D721Med (cell line): Measurements from ENCODE around the gene CCER1.

Experiments
- DNase-seq: peaks from one replicate; pipeline ENCODE4 v3.0.0; 2011; ENCODE audit warnings: low spot score; ENCODE audit not compliant: insufficient read length
- FAIRE-seq: peaks from 2 replicates; lab custom pipeline; 2011; peaks lifted over from hg19 to GRCh38; lab: Jason Lieb, UNC
- TF ChIP-seq, protein P1 (sequence below): IDR thresholded peaks from 2 replicates; pipeline ENCODE4 v1.5.1; 2012; ENCODE audit warnings: mild to moderate bottlenecking, control low read depth; ENCODE audit not compliant: insufficient read depth; ENCODE audit errors: missing control alignments

CCER1 gene, protein sequence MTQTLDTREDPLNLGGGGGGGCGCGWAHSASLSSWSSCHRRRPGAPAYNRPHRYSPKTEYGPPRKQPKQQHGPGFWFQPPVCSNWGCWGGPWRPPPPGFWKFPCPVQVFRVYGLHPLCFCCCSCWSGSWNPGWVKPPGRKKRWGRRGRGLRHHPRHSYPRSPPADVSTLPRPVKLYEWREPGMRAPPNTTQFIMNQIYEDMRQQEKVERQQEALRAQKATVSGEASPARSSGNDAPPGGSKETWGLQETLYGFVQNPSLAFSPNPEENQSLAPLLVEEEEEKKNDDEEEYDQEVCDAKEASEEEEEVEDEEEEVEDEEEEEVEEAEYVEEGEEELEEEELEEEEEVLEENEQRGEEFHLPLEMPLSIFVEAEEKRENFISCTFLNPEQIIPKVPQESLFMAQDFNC

DNA sequence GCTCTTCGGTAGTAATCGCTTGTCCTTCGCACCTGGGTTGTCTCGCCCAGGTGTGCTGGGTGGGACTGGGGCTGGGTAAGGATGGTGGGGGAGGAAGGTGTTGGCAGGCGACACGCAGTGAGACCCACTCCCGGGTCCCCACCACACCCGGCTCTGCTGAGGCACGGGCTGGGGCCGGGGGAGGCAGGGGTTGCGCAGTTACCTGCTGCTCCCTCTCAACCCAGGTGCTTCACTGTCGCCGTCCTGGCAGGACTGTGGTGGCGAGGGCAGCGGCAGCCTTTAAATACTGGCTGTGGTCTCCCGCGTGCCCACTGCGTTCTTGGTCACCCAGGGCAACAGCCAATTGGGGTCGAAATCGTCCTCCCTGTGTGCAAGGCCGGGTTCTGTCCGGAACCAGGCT lies at the start of gene CCER1:
Gene CCER1 (minus strand): TSS at position 256 of the 400 bp plus-strand sequence. CDS start 434 bp downstream, outside the sequence.
- DNase-seq (no peak), FAIRE-seq (no peak)
- TF ChIP-seq, protein P1, sequence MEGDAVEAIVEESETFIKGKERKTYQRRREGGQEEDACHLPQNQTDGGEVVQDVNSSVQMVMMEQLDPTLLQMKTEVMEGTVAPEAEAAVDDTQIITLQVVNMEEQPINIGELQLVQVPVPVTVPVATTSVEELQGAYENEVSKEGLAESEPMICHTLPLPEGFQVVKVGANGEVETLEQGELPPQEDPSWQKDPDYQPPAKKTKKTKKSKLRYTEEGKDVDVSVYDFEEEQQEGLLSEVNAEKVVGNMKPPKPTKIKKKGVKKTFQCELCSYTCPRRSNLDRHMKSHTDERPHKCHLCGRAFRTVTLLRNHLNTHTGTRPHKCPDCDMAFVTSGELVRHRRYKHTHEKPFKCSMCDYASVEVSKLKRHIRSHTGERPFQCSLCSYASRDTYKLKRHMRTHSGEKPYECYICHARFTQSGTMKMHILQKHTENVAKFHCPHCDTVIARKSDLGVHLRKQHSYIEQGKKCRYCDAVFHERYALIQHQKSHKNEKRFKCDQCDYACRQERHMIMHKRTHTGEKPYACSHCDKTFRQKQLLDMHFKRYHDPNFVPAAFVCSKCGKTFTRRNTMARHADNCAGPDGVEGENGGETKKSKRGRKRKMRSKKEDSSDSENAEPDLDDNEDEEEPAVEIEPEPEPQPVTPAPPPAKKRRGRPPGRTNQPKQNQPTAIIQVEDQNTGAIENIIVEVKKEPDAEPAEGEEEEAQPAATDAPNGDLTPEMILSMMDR, result no peak

DNA sequence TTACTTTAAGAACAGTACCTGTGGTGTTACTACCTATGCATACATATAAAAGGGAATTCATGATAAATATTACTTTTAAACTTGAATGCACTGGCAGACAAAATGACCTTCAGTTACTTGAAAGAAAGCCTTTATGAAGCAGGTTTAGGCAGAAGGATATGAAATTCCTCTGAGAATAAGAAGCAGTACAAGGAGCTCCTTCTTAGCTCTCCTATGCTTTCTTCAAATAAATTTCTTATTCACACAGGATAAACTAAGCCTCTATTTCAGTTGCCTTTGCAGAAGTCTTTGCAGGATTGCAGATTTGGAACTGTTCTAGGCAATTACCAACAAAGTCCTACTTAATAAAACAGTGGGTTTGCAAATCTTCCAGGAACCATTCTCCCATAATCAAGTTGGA lies 48.8 kb upstream of the CCER1 start:
- TF ChIP-seq, protein P1, result no peak
- no peak for DNase-seq
- FAIRE-seq, result no peak

DNA sequence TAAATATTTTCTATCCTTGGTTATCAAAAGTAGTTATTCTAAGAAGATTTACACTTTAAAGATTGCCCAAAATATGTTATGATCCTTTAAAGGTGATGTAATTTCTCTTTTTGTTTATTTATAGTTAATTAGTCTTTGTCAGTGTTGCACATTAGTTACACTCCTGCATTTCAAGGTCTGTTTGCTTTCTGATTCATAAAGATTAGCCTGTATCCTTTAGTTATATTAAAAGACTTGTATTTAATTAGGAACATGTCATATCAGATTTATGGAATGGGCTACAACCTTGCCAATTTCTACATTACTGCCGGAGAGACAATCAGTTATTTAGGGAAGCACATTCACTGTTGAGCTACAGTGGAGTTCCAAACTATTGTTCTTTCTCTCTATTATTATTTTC lies 46.3 kb upstream of the CCER1 start:
- no peak for DNase-seq
- FAIRE-seq, result no peak
- TF ChIP-seq, protein P1, result no peak

DNA sequence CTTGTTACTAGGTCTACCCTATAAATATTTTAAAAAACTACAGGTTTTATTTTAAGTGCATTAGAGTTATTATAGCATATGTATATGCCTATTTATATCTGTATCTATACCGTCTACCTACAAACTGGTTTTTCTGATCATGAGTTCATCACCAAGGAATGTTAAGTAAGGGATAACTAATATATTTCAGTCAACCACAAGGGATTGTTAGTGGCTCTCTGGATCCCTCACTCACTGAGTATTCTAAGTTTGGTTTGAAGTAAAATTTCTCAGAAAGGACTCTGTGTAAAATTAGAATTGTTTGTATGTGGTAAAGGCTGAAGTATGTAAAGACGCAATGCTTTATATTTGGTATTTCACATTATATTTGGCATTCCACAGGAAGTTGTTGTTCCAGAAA lies 45.0 kb upstream of the CCER1 start:
- TF ChIP-seq, protein P1, result no peak
- FAIRE-seq, result no peak
- DNase-seq, result no peak

- no peak for FAIRE-seq
- no peak for DNase-seq
- TF ChIP-seq, protein P1, result no peak
These were observed 44.6 kb upstream of the CCER1 start for GRCh38 chr12:90999527-90999926.

DNA sequence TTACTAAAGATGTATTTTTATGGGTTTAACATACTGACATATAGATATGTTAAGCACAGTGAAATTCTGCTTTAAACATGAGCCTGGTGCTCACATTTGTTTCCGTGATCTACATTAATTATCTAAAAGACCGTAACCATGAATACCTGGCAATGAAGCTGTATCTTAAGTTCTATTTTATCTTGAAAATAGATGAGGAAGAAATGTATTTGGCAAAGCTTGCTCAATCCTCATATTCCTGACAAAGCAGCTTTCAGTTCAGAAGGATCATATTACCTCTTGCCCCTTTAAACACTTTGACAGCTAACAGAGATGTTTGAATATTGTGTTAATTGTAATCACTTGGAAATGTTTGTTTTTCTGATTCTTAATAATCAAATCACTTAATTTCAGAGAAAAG lies 40.0 kb upstream of the CCER1 start:
- FAIRE-seq, result peak; percentile 68
- TF ChIP-seq, protein P1, result no peak
- no peak for DNase-seq

GRCh38 chr12:90991952-90992465 lies 37.0 kb upstream of the CCER1 start:
- no peak for FAIRE-seq
- no peak for DNase-seq
- TF ChIP-seq, protein P1, result no peak
